HepG2 (cell line): ENCODE data around the gene PHKG2. TPM values are rescaled to one million over a fixed set of nuclear protein-coding genes. Genes with fewer than 3 reads are reported as not detected.
A peak's percentile ranks its signal among the peaks of the same experiment; 100 is the strongest.

Experiments used
- ADNP ChIP-seq: sonication (generic); formaldehyde crosslinking; IDR thresholded peaks from 2 replicates; pipeline ENCODE4 v1.4.0; 2020; ENCODE audit warnings: missing genetic modification reagents
- ATRX ChIP-seq: sonication (generic); formaldehyde crosslinking; IDR thresholded peaks from 2 replicates; pipeline ENCODE4 v1.4.0; 2020; ENCODE audit warnings: missing genetic modification reagents, borderline replicate concordance
- ELF1 ChIP-seq: sonication (generic); formaldehyde crosslinking; IDR thresholded peaks from 2 replicates; pipeline ENCODE4 v1.4.0; 2020; ENCODE audit warnings: missing genetic modification reagents
- EP300 ChIP-seq, 3 experiments: sonication (generic) in 1 of 3; formaldehyde crosslinking in 1 of 3; IDR thresholded peaks; 2 replicates each; pipeline versions ENCODE4 v1.5.1 to v1.6.1; 2011 to 2020; ENCODE audit warnings: low read depth in 2 of 3, low read length in 2 of 3, borderline replicate concordance in 1 of 3, improper control_type of control experiment in 1 of 3, mild to moderate bottlenecking in 1 of 3, missing genetic modification reagents in 1 of 3, moderate library complexity in 1 of 3
- ESRRA ChIP-seq: sonication (generic); formaldehyde crosslinking; IDR thresholded peaks from 2 replicates; pipeline ENCODE4 v1.5.1; 2020; ENCODE audit warnings: mild to moderate bottlenecking, low read depth, missing genetic modification reagents
- FOXK2 ChIP-seq: fragments of 450-650 bp; IDR thresholded peaks from 2 replicates; pipeline ENCODE4 v1.6.1; 2016
- IKZF1 ChIP-seq: fragments of 450-650 bp; IDR thresholded peaks from 2 replicates; pipeline ENCODE4 v1.7.1; 2016
- JARID2 ChIP-seq: sonication (generic); formaldehyde crosslinking; IDR thresholded peaks from 2 replicates; pipeline ENCODE4 v1.8.1; 2023; ENCODE audit warnings: missing genetic modification reagents, inconsistent platforms; ENCODE audit not compliant: insufficient replicate concordance
- KDM2A ChIP-seq: sonication (generic); formaldehyde crosslinking; IDR thresholded peaks from 2 replicates; pipeline ENCODE4 v1.4.0; 2020; ENCODE audit warnings: low read depth, missing genetic modification reagents, borderline replicate concordance
- KDM3A ChIP-seq: IDR thresholded peaks from 2 replicates; pipeline ENCODE4 v1.6.1; 2018; ENCODE audit warnings: low read depth, missing compliant biosample characterization
- MEF2D ChIP-seq: sonication (generic); formaldehyde crosslinking; IDR thresholded peaks from 2 replicates; pipeline ENCODE4 v1.5.1; 2020; ENCODE audit warnings: mild to moderate bottlenecking, missing genetic modification reagents
- MIER2 ChIP-seq: IDR thresholded peaks from 2 replicates; pipeline ENCODE4 v1.6.1; 2016; ENCODE audit warnings: missing biosample characterization, missing genetic modification reagents
- NR2C2 ChIP-seq: sonication (generic); formaldehyde crosslinking; IDR thresholded peaks from 2 replicates; pipeline ENCODE4 v1.4.0; 2020; ENCODE audit warnings: missing genetic modification reagents, mild to moderate bottlenecking, moderate library complexity, borderline replicate concordance
- POLR2AphosphoS2 ChIP-seq: IDR thresholded peaks from 2 replicates; pipeline ENCODE4 v1.6.1; 2011; ENCODE audit warnings: low read depth, low read length, improper control_type of control experiment
- RBM39 ChIP-seq: fragments of 200-400 bp; formaldehyde crosslinking; IDR thresholded peaks from one replicate; pipeline ENCODE4 v1.6.1; 2018; ENCODE audit warnings: antibody characterized with exemption, mild to moderate bottlenecking, low read depth, low read length; ENCODE audit not compliant: poor library complexity, severe bottlenecking
- SRF ChIP-seq: IDR thresholded peaks from 2 replicates; pipeline ENCODE4 v1.6.1; 2011; ENCODE audit warnings: mild to moderate bottlenecking, low read depth, low read length, moderate library complexity
- TOPORS ChIP-seq: sonication (generic); formaldehyde crosslinking; IDR thresholded peaks from 2 replicates; pipeline ENCODE4 v1.8.0; 2023; ENCODE audit warnings: mild to moderate bottlenecking, missing genetic modification reagents
- ZFX ChIP-seq: sonication (generic); formaldehyde crosslinking; IDR thresholded peaks from 2 replicates; pipeline ENCODE4 v1.4.0; 2020; ENCODE audit warnings: mild to moderate bottlenecking, low read depth, missing genetic modification reagents, moderate library complexity
- ZKSCAN8 ChIP-seq: IDR thresholded peaks from 2 replicates; pipeline ENCODE4 v1.6.1; 2016; ENCODE audit warnings: borderline replicate concordance, missing genetic modification reagents, missing compliant biosample characterization
- ZMAT3 ChIP-seq: sonication (generic); formaldehyde crosslinking; conservative IDR thresholded peaks from 2 replicates; pipeline ENCODE4 v1.7.0; 2021; ENCODE audit warnings: missing genetic modification reagents
- ZMAT5 ChIP-seq: sonication (generic); formaldehyde crosslinking; IDR thresholded peaks from 2 replicates; pipeline ENCODE4 v1.5.0; 2020; ENCODE audit warnings: mild to moderate bottlenecking, low read depth, missing genetic modification reagents, borderline replicate concordance
- ZNF143 ChIP-seq: sonication (generic); formaldehyde crosslinking; IDR thresholded peaks from 2 replicates; pipeline ENCODE4 v1.4.0; 2020; ENCODE audit warnings: missing genetic modification reagents
- ZNF616 ChIP-seq: sonication (generic); formaldehyde crosslinking; IDR thresholded peaks from 2 replicates; pipeline ENCODE4 v1.5.0; 2020; ENCODE audit warnings: low read depth, mild to moderate bottlenecking, missing genetic modification reagents
- ZNF709 ChIP-seq: sonication (generic); formaldehyde crosslinking; IDR thresholded peaks from 2 replicates; pipeline ENCODE4 v1.5.0; 2020; ENCODE audit warnings: mild to moderate bottlenecking, missing genetic modification reagents
- ZNF788 ChIP-seq: sonication (generic); formaldehyde crosslinking; IDR thresholded peaks from 2 replicates; pipeline ENCODE4 v1.5.0; 2020; ENCODE audit warnings: mild to moderate bottlenecking, missing genetic modification reagents, borderline replicate concordance
- polyA plus RNA-seq, 8 experiments: library from polyadenylated mRNA; depleted of rRNA in 3 of 8; stranded (reverse) in 7 of 8; unstranded in 1 of 8; fragments of >200 nt; fragmentation: Illumina TruSeq in 4 of 8; extraction: Trizol in 4 of 8; gene quantifications; 2 replicates each; pipeline versions ENCODE4 v1.2.1 to v1.2.3, GENCODE V29; 2011 to 2016; ENCODE audit warnings: low read depth in 4 of 8, missing spikeins in 1 of 8, mixed read lengths in 1 of 8; ENCODE audit not compliant: insufficient read depth in 1 of 8
- total RNA-seq, 5 experiments: library from RNA; depleted of rRNA; stranded (reverse); fragments of >200 nt; fragmentation: Illumina TruSeq; extraction: Trizol; gene quantifications; 2 replicates each; pipeline ENCODE4 v1.2.3, GENCODE V29; 2016; ENCODE audit warnings: low read depth in 1 of 5
- TF ChIP-seq, protein P1 (sequence below): sonication (generic); formaldehyde crosslinking; IDR thresholded peaks from 2 replicates; pipeline ENCODE4 v1.4.0; 2020; ENCODE audit warnings: missing genetic modification reagents; ENCODE audit errors: not compliant biosample characterization
- TF ChIP-seq, protein P2 (sequence below): sonication (generic); formaldehyde crosslinking; IDR thresholded peaks from 2 replicates; pipeline ENCODE4 v1.8.0; 2022; ENCODE audit warnings: mild to moderate bottlenecking, missing genetic modification reagents, moderate library complexity

Gene PHKG2
- total and polyA plus RNA-seq, 2 of the 13 experiments (the other 11 are each of a cell fraction or from before 2014, with no cell fraction given) = 37.4 to 42.1 TPM

GRCh38 chr16:30775392-30776188 lies 27.4 kb downstream of the PHKG2 start (continued):
- TF ChIP-seq ELF1 (CRISPR knock-in tag) (peak; percentile 87), FOXK2 (no peak), RBM39 (peak; percentile 99), KDM3A (CRISPR knock-in tag) (peak; percentile 81; the same call in 1 of the 2 replicates), IKZF1 (no peak), ESRRA (CRISPR knock-in tag) (peak; percentile 76), KDM2A (CRISPR knock-in tag) (peak; percentile 100), NR2C2 (peak; percentile 82), ADNP (CRISPR knock-in tag) (no peak), TOPORS (CRISPR knock-in tag) (peak; percentile 97), SRF (peak; percentile 9; the same call in 1 of the 2 replicates), ZKSCAN8 (CRISPR knock-in tag) (peak; percentile 61), EP300 (IDR thresholded peaks at IDR 0.05; ENCODE audit: low read depth in 2 of 2, low read length in 2 of 2) (peak; percentile 6 to 39; a peak in 1 of 4 replicates), EP300 (CRISPR knock-in tag; IDR thresholded peaks at IDR 0.05; ENCODE audit: borderline replicate concordance) (no peak; the same call in none of the 2 replicates), ATRX (CRISPR knock-in tag) (peak; percentile 13; the same call in 1 of the 2 replicates), ZNF143 (CRISPR knock-in tag) (peak; percentile 100), MIER2 (CRISPR knock-in tag) (0 out of 2 replicates have a peak, but pooled peaks have one; percentile 32), POLR2AphosphoS2 (no peak; the same call in none of the 2 replicates), ZNF709 (CRISPR knock-in tag) (peak; percentile 99), JARID2 (CRISPR knock-in tag) (no peak), ZFX (CRISPR knock-in tag) (peak; percentile 97), ZMAT3 (CRISPR knock-in tag) (peak; percentile 59; the same call in 1 of the 2 replicates), ZNF788 (CRISPR knock-in tag) (peak; percentile 95), MEF2D (CRISPR knock-in tag) (no peak; the same call in 1 of the 2 replicates), ZMAT5 (CRISPR knock-in tag) (no peak), ZNF616 (CRISPR knock-in tag) (peak; percentile 90; the same call in 1 of the 2 replicates)
- TF ChIP-seq, protein P1, sequence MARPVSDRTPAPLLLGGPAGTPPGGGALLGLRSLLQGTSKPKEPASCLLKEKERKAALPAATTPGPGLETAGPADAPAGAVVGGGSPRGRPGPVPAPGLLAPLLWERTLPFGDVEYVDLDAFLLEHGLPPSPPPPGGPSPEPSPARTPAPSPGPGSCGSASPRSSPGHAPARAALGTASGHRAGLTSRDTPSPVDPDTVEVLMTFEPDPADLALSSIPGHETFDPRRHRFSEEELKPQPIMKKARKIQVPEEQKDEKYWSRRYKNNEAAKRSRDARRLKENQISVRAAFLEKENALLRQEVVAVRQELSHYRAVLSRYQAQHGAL (CRISPR knock-in tag) = no peak
- TF ChIP-seq, protein P2, sequence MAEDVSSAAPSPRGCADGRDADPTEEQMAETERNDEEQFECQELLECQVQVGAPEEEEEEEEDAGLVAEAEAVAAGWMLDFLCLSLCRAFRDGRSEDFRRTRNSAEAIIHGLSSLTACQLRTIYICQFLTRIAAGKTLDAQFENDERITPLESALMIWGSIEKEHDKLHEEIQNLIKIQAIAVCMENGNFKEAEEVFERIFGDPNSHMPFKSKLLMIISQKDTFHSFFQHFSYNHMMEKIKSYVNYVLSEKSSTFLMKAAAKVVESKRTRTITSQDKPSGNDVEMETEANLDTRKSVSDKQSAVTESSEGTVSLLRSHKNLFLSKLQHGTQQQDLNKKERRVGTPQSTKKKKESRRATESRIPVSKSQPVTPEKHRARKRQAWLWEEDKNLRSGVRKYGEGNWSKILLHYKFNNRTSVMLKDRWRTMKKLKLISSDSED (CRISPR knock-in tag) = 0 out of 2 replicates have a peak, but pooled peaks have one; percentile 29
